NK-92 treated with Interleukin-12 subunit alpha and Interleukin-12 subunit beta, amount 100 ng/mL, for 24 hours (cell line): ENCODE data around the gene ZC3H18.

ENCODE experiments used
- DNase-seq: peaks from one replicate; lab custom pipeline; 2025; lab: John Stamatoyannopoulos, UW

The ZC3H18 gene

GRCh38 chr16:88639231-88640038 is 69.2 kb downstream of the ZC3H18 start:
- DNase-seq, result no peak

DNA sequence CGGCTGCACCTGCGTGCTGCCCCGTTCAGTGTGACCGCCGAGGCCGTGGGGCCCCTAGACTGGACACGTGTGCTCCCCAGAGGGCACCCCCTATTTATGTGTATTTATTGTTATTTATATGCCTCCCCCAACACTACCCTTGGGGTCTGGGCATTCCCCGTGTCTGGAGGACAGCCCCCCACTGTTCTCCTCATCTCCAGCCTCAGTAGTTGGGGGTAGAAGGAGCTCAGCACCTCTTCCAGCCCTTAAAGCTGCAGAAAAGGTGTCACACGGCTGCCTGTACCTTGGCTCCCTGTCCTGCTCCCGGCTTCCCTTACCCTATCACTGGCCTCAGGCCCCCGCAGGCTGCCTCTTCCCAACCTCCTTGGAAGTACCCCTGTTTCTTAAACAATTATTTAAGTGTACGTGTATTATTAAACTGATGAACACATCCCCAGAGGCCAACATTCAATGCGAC is 69.9 kb downstream of the ZC3H18 start:
- no peak for DNase-seq

DNA sequence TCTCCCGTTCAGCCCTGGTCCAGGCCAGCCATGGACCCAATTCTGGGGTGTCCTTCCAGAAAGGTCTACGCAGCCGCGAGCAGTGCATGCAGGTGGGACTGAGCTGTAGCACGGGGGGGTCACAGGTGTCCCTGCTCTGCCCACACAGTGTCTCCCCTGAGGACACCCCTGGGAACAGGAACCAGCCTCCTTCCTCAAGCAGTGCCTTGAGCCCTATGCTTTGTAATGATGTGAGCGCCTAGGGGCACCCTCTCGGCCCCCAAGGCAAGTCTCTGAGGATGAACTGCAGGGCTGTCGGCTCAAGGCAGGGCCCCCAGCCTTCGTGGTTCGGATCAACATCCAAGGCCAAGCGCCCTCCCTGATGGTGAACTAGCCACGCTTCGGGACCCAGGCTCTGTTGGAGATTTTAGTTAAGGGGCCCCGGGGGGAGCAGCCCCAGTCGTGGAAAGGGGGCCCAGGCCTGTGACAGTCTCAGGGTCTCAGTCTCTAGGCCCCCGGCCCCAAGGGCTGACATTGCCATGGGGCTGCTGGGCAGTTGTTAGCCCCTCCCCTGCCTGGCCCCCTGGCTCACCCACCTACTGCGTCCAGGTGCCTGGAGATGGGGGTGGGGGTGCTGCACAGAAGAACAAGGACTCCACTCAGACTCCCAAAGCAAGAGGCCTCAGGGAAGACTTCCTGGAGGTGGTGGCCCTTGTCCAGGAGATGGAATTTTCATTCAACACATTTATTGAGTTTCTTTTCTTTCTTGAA is 70.5 kb downstream of the ZC3H18 start:
- DNase-seq, result no peak

DNA sequence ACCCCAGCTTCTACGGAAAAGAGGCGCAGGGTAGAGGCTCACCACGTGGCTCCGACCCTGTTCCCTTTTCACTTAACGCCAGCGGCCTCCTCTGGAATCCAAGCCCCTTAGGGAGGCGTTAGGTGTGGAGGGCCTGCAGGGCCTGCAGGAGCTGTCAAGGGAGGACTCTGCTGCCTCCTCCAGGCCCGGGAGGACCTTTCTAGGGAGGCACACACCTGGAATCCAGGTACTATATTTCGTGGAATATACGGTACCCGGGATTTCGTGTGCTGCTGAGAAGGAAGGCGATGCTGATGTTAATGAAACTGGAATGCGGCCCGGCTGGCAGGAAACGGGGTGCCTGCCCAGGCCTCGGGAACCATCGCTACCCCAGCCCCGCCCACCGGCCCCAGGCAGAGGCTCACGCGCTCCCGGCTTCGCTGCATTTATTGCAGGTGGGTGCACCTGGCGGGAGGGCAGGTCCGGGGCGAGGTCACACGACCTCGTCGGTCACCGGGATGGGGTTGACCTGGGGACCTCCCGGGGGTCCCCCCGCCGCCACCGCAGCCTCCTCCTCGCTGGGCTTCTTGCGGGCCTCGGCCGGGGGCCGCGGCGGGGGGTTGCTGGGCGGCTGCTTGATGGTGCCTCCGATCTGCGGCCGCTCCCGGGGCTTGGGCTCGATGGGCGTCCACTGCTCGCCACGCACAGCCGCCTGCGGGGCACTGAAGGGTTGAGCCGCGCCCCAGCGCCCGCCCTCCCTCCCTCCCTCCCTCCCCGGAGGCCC is 72.9 kb downstream of the ZC3H18 start:
- DNase-seq, result no peak

- no peak for DNase-seq
These were observed 73.4 kb downstream of the ZC3H18 start for GRCh38 chr16:88643644-88643932.

GRCh38 chr16:88645455-88645854 is 75.3 kb downstream of the ZC3H18 start:
- DNase-seq, result no peak

- DNase-seq, result no peak
These were observed 75.7 kb downstream of the ZC3H18 start for GRCh38 chr16:88645941-88646340.

GRCh38 chr16:88646345-88647034 is 76.3 kb downstream of the ZC3H18 start:
- DNase-seq, result no peak

DNA sequence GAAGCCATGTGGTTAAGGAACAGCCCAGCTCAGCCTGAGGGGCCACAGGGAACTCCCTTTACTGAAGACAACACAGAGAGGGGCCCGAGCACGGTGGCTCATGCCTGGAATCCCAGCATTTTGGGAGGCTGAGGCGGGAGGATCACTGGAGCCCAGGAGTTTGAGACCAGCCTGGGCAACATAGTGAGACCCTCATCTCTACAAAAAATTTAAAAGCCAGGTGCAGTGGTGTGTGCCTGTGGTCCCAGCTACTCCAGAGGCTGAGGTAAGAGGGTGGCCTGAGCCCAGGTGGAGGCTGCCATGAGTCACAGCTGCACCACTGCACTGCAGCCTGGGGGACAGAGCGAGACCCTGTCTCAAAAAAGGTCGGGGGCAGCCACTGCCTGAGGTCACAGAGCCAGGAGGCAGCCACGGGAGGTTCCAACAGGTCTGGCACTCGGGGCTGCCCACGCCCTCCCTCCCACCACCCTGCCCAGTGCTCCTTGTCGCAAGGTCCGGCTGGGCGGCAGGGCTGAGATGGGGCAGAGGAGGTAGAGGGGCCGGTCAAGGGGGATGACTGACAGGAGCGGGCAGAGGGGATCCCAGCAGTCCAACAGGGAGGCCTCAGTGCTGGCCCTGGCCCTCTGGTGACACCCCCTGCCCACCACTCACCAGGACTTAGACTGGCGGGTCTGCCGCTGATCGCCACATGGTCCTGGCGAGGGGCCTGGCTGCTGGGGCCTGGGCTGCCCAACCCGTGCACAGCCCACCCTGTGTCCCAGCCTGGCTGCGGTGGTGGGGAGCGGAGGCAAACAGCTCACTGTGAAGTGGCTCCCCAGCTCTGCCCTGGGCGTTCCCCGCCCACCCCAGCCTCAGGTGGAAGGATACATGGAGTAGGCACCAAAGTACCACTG is 77.2 kb downstream of the ZC3H18 start:
- no peak for DNase-seq

- no peak for DNase-seq
These were observed 79.2 kb downstream of the ZC3H18 start for GRCh38 chr16:88649195-88649923.

GRCh38 chr16:88649924-88650748 is 79.9 kb downstream of the ZC3H18 start:
- peak; percentile 38 for DNase-seq

DNA sequence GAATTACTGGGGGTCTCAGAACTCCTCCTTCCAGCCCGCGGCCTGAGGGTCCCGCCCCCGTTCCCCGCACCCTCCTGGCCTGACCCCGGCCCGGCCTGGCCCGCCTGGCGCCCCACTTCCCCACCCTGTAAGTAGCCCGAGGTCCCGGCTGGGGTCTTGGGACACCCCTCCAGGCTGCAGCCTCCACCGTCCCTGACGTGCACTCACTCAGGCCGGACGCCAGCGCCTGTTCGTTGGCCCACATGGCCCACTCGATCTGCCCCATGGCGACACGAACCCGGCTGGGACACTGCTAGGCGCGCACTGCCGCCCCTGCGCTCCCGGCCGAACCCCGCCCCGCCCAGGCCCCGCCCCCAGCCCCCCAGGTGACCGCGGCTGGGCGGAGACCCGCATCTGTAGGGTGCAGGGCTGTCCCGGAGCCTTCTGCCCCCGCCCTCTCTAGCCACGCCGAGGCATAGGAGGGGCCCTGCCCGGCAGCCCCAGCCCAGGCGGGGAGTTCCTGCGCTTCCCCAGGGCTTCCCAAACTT is 80.6 kb downstream of the ZC3H18 start, which contains the start of gene CYBA:
Gene CYBA, minus strand, starts transcription at position 305 of the 527 bp plus-strand sequence. Its CDS starts 40 bp downstream, at position 265.
- DNase-seq, result peak; percentile 75

- peak; percentile 60 for DNase-seq
These were observed 81.2 kb downstream of the ZC3H18 start for GRCh38 chr16:88651276-88651988.

DNA sequence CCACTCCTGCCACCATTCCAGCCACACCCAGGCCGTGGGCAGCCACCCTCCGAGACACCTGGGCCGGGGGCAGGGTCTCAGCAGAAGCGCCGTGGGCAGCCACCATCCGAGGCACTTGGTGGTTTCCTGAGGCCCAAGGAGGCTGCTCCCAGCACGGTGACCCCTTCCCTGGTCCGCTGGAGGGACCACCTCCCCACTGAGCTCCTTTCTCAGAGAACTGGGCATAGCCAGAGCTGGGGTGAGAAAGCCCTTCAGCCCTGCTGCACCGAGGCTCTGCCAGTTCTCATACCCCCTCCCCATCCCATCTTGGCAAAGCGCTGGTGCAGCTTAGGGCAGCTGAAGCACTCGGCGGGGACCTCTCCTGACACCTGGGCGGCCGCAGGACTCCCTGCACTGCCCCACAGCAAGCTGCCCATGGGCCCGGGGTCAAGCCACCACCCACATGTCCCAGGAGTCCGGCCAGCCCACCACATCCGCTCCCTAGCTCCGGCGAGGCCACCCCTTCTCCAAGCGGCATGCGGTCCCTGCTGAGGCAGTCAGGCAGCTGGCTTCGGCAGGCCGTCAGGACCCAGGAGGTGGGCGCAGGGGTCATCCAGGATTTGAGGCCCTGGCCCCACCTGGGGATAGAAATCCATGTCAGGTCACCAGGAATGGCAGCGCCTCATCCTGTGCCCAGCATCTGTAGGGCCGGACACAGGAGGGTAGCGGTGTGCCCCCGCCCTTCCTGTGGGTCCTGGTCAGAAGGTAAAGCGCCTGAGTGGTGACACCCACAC is 82.0 kb downstream of the ZC3H18 start:
- DNase-seq, result no peak

DNA sequence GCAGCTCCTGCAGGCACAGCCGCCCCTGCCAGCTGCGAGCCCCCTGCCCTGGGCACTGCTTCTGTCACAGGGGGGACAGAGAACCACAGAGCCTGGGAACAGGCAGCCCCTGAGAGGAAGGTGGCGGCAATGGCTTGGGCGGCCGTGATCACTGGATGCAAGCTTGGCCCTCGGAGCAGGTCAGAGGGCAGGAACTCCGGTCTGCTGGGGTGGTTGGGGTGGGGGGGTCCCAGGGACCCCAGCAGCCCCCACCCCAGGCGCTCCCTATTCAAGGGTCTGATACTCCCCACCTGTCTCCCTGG is 82.5 kb downstream of the ZC3H18 start:
- DNase-seq, result no peak

DNA sequence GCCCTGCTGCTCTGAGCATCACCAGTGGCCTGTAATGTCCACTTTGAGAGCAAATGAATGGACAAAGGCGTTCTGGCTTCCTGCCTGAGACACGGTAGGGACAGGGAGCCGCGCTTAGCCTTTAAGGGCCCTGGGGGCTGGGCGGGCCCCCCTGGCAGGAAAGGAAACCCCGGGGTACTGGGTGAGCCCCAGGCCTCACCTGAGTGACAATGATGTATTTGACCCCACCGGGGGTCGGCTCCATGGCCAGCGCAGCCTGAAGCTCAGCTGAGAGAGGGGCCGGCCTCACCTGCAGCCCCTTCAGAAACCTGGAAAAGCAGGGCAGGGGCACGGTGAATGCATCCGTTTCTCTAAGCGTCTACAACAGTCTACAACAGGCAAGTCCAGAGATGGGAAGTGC is 82.9 kb downstream of the ZC3H18 start:
- DNase-seq, result no peak

- DNase-seq, result no peak
These were observed 83.6 kb downstream of the ZC3H18 start for GRCh38 chr16:88653596-88654362.
